Activated CD4-positive, alpha-beta T cell treated with anti-CD3 and anti-CD28 coated beads for 24 hours (primary cell): Measurements from ENCODE around the gene PAK1.

Experiments used
- DNase-seq, 2 donors: peaks; one replicate each; pipeline ENCODE4 v3.0.0-alpha.2; 2020; ENCODE audit warnings: low read depth in 2 of 2

The PAK1 gene

GRCh38 chr11:77372726-77373125, 101.2 kb downstream of the PAK1 start:
- DNase-seq: no peak

- no peak for DNase-seq
Observed at GRCh38 chr11:77371646-77372045, 102.2 kb downstream of the PAK1 start.

- DNase-seq: no peak
Observed at GRCh38 chr11:77370217-77370616, 103.7 kb downstream of the PAK1 start.

GRCh38 chr11:77361184-77361583, 112.7 kb downstream of the PAK1 start:
- no peak for DNase-seq

GRCh38 chr11:77359481-77359880, 114.4 kb downstream of the PAK1 start:
- no peak for DNase-seq

- no peak for DNase-seq
Observed at GRCh38 chr11:77353131-77353530, 120.8 kb downstream of the PAK1 start.

GRCh38 chr11:77351281-77351886, 122.5 kb downstream of the PAK1 start:
- DNase-seq: no peak

- DNase-seq: no peak
Observed at GRCh38 chr11:77347948-77348347, 125.9 kb downstream of the PAK1 start.

GRCh38 chr11:77346906-77347603, 126.8 kb downstream of the PAK1 start:
- DNase-seq: no peak

- DNase-seq: no peak
Observed at GRCh38 chr11:77345621-77346020, 128.3 kb downstream of the PAK1 start.

GRCh38 chr11:77340501-77340900, 133.4 kb downstream of the PAK1 start:
- DNase-seq: no peak

GRCh38 chr11:77332259-77332658, 141.6 kb downstream of the PAK1 start:
- DNase-seq: no peak

GRCh38 chr11:77325159-77325558, 148.7 kb downstream of the PAK1 start:
- DNase-seq: no peak

- DNase-seq: no peak
Observed at GRCh38 chr11:77324508-77324907, 149.4 kb downstream of the PAK1 start.

GRCh38 chr11:77322926-77323590, 150.8 kb downstream of the PAK1 start:
- no peak for DNase-seq

- no peak for DNase-seq
Observed at GRCh38 chr11:77322506-77322905, 151.4 kb downstream of the PAK1 start.

GRCh38 chr11:77320351-77320750, 153.5 kb downstream of the PAK1 start:
- no peak for DNase-seq

- no peak for DNase-seq
Observed at GRCh38 chr11:77318600-77318999, 155.3 kb downstream of the PAK1 start.

- no peak for DNase-seq
Observed at GRCh38 chr11:77316733-77317342, 157.1 kb downstream of the PAK1 start.

GRCh38 chr11:77312107-77312506, 161.8 kb downstream of the PAK1 start:
- no peak for DNase-seq

GRCh38 chr11:77311701-77312100, 162.2 kb downstream of the PAK1 start:
- no peak for DNase-seq

GRCh38 chr11:77310721-77311120, 163.2 kb downstream of the PAK1 start:
- DNase-seq: no peak
